Ureter (tissue), 1 donor: ENCODE results near the gene TTC17. TPM values are rescaled to one million over a fixed set of nuclear protein-coding genes. Genes with fewer than 3 reads are reported as not detected.

Source experiments
- DNase-seq: peaks from one replicate; pipeline ENCODE4 v3.0.0-alpha.2; 2020; ENCODE audit warnings: low spot score
- total RNA-seq: library from RNA; stranded (reverse); gene quantifications from one replicate; pipeline ENCODE4 v1.2.4, GENCODE V29; 2023
- donor health status: DM: yes; HTN: yes; CAD: no.

TTC17 gene
- total RNA-seq, 1 donor from 2014 or later, result 148 TPM

- DNase-seq, result no peak
These were observed 173.3 kb downstream of the TTC17 start for GRCh38 chr11:43532041-43532440.

- no peak for DNase-seq
These were observed 179.3 kb downstream of the TTC17 start for GRCh38 chr11:43537833-43538615.

GRCh38 chr11:43541993-43542392, 183.3 kb downstream of the TTC17 start:
- DNase-seq, result no peak

GRCh38 chr11:43542750-43543712, 184.3 kb downstream of the TTC17 start:
- no peak for DNase-seq

Other genes starting within 250 kb of the TTC17 start
- gene API5, start 46.9 kb upstream of the TTC17 start, total RNA-seq, result 92.6 TPM